ENCODE measurements around the gene PLPP6.

PLPP6 gene

GRCh38 chr9:4700932-4701331, 38.8 kb downstream of the PLPP6 start:
- DNase-seq: no peak

- DNase-seq: no peak
Measured at GRCh38 chr9:4701526-4701925, 39.4 kb downstream of the PLPP6 start.

- DNase-seq: no peak
Measured at GRCh38 chr9:4704129-4704528, 42.0 kb downstream of the PLPP6 start.

GRCh38 chr9:4706021-4706420, 43.9 kb downstream of the PLPP6 start:
- DNase-seq: no peak

- DNase-seq: no peak
Measured at GRCh38 chr9:4706971-4707622, 45.0 kb downstream of the PLPP6 start.

GRCh38 chr9:4709380-4709779, 47.3 kb downstream of the PLPP6 start:
- DNase-seq: no peak

GRCh38 chr9:4713849-4714248, 51.8 kb downstream of the PLPP6 start:
- no peak for DNase-seq

- no peak for DNase-seq
Measured at GRCh38 chr9:4714266-4715016, 52.3 kb downstream of the PLPP6 start.

Measured in activated gamma-delta T cell (primary cell).